NCI-H510A (cell line): Measurements from ENCODE around the gene VAMP5.

Experiments used
- DNase-seq: peaks from one replicate; lab custom pipeline; 2025; lab: John Stamatoyannopoulos, UW

VAMP5 gene

DNA sequence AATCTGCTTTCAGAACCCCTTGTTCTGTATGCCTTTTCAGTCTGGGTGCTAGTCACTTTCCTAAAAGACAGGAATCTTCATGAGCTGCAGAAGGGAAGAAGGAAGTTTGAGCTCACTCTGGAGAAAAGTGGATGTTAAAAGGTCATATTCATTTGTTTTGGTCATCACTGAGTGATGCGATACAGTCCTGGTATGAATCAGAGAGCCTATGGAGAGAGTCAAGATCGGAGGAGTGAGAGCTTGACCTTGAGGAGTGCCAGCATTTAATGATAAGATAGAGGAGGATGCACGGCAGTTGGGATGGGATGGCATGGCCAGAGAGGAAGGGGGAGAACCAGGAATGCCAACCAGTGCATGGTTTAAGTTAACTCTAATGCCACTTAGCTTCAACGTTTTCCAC lies 51.4 kb downstream of the VAMP5 start:
- DNase-seq, result no peak

GRCh38 chr2:85642725-85643124 lies 58.5 kb downstream of the VAMP5 start:
- DNase-seq, result no peak
